GM12878 (cell line): ENCODE measurements around the gene DNAJC4. TPM values are rescaled to one million over a fixed set of nuclear protein-coding genes. Genes with fewer than 3 reads are reported as not detected.

ENCODE experiments used
- EP300 ChIP-seq, 2 experiments: fragments of 150-350 bp in 1 of 2; IDR thresholded peaks; 2 replicates each; pipeline ENCODE4 v1.6.1; 2011 to 2012; ENCODE audit warnings: low read depth in 2 of 2, low read length in 2 of 2, borderline replicate concordance in 1 of 2, improper control_type of control experiment in 1 of 2, inconsistent platforms in 1 of 2; ENCODE audit not compliant: control insufficient read depth in 1 of 2
- ETV6 ChIP-seq, 2 experiments: fragments of 450-650 bp in 1 of 2; IDR thresholded peaks in 1 of 2; conservative IDR thresholded peaks in 1 of 2; 2 replicates each; pipeline ENCODE4 v1.6.1; 2014; ENCODE audit warnings: antibody characterized with exemption in 1 of 2, borderline replicate concordance in 1 of 2, low read depth in 1 of 2, mild to moderate bottlenecking in 1 of 2, moderate library complexity in 1 of 2
- EZH2 ChIP-seq: IDR thresholded peaks from 2 replicates; pipeline ENCODE4 v1.6.1; 2012; ENCODE audit warnings: low read depth, mild to moderate bottlenecking, control low read depth, inconsistent platforms, low read length, borderline replicate concordance; ENCODE audit not compliant: control insufficient read depth
- IKZF1 ChIP-seq: fragments of 450-650 bp; conservative IDR thresholded peaks from 2 replicates; pipeline ENCODE4 v1.6.1; 2017; ENCODE audit warnings: antibody characterized with exemption, mild to moderate bottlenecking
- PAX5 ChIP-seq: IDR thresholded peaks from 2 replicates; pipeline ENCODE4 v1.6.1; 2011; ENCODE audit warnings: low read depth, low read length, borderline replicate concordance
- SREBF1 ChIP-seq: IDR thresholded peaks from 2 replicates; pipeline ENCODE4 v1.6.1; 2012; ENCODE audit warnings: mild to moderate bottlenecking, low read length
- SUZ12 ChIP-seq: fragments of 200-600 bp; sonication (generic); IDR thresholded peaks from one replicate; pipeline ENCODE4 v1.6.1; 2018; ENCODE audit warnings: antibody characterized with exemption, mild to moderate bottlenecking; ENCODE audit not compliant: unreplicated experiment
- TARDBP ChIP-seq: IDR thresholded peaks from 2 replicates; pipeline ENCODE4 v1.6.1; 2016; ENCODE audit warnings: borderline replicate concordance
- polyA plus RNA-seq, 11 experiments: library from polyadenylated mRNA; depleted of rRNA in 4 of 11; unstranded in 6 of 11; stranded (reverse) in 5 of 11; fragments of >200 nt; fragmentation: Nextera tagmentation in 4 of 11; fragmentation: Illumina TruSeq in 1 of 11; extraction: Ambion mirVana in 4 of 11; extraction: Trizol in 1 of 11; gene quantifications; 1 replicate in 1 of 11; 2 replicates in 10 of 11; pipeline versions ENCODE4 v1.2.1 to v1.2.3, GENCODE V29; 2011 to 2016; ENCODE audit warnings: inconsistent platforms in 2 of 11, missing spikeins in 2 of 11, low read depth in 1 of 11
- total RNA-seq, 4 experiments: library from RNA; depleted of rRNA in 3 of 4; stranded (reverse); fragments of >200 nt in 3 of 4; fragmentation: Illumina TruSeq in 1 of 4; extraction: Trizol in 1 of 4; gene quantifications; 2 replicates each; pipeline versions ENCODE4 v1.2.1 to v1.2.3, GENCODE V29; 2013 to 2021
- TF ChIP-seq, protein P1 (sequence below): IDR thresholded peaks from 2 replicates; pipeline ENCODE4 v1.6.1; 2011; ENCODE audit warnings: mild to moderate bottlenecking, low read depth, low read length, moderate library complexity; ENCODE audit not compliant: insufficient replicate concordance
- TF ChIP-seq, protein P2 (sequence below): fragments of 450-650 bp; IDR thresholded peaks from 2 replicates; pipeline ENCODE4 v1.6.1; 2017; ENCODE audit warnings: mild to moderate bottlenecking, moderate library complexity
- TF ChIP-seq, protein P3 (sequence below): fragments of 450-650 bp; IDR thresholded peaks from 2 replicates; pipeline ENCODE4 v1.6.1; 2017; ENCODE audit warnings: mild to moderate bottlenecking, low read depth, inconsistent platforms; ENCODE audit not compliant: poor library complexity, severe bottlenecking
- TF ChIP-seq, protein P4 (sequence below): IDR thresholded peaks from 2 replicates; pipeline ENCODE4 v1.6.1; 2012; ENCODE audit warnings: low read length, inconsistent platforms
- TF ChIP-seq, protein P5 (sequence below), 3 experiments: IDR thresholded peaks in 2 of 3; conservative IDR thresholded peaks in 1 of 3; 2 replicates each; pipeline ENCODE4 v1.5.1; 2011; ENCODE audit warnings: low read depth in 3 of 3, low read length in 3 of 3, mild to moderate bottlenecking in 3 of 3, control low read depth in 2 of 3, moderate library complexity in 2 of 3, inconsistent platforms in 1 of 3, mixed read lengths in 1 of 3; ENCODE audit not compliant: control insufficient read depth in 2 of 3, insufficient read depth in 1 of 3; ENCODE audit errors: extremely low read depth in 1 of 3

DNAJC4 gene
- total and polyA plus RNA-seq, 10 of the 15 experiments (the other 5 are each of a cell fraction or from before 2014, with no cell fraction given) = 3.7 to 64.9 (median 30.1) TPM

DNA sequence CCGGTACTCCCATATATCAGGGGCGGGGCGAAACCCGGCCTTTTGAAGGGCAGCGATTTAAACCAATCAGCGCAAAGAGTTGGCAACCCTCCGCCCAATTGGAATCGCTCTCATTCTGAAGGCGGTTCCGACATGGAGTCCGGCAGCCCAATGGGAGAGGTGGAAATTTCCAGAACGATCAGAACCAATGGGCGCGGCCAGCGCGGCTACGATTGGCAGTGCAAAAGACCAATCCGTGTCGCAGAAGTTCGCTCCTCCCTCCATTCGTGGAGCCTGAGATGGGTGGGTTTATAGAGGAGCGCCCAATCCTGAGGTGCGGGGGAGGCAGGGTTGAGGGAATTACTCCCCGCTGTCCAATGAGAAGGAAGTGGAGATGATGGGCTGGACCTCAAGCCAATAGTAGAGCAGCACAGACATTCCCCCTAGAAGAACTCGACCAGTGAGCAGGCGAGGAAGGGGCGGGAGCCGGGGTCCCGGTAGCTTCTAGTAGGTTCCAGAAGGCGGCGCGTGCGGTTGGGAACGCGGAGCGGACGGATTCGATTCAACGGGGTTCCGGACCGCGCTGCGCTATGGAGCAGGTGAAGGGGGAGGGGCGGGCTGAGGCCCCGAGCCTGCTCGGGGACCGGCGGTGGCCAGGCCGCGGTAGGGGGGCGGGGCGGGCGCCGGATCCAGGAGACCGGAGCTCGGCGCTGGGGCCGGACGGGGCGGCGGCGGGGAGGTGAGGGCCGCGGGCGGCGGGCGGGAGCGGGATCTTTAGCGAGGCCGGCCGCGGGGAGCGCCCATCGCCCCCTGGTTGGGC, 44.5 kb upstream of the DNAJC4 start, which contains the start of gene STIP1 (continued):
- TF ChIP-seq EP300 (IDR thresholded peaks at IDR 0.05; ENCODE audit: borderline replicate concordance in 1 of 2, control insufficient read depth in 1 of 2, low read depth in 2 of 2, low read length in 2 of 2) (peak in 1 of 2 experiments; percentile 94; a peak in 1 of 4 replicates), TARDBP (no peak), ETV6 (conservative IDR thresholded peaks at IDR 0.05 in 1 of 2, IDR thresholded peaks at IDR 0.05 in 1 of 2; ENCODE audit: borderline replicate concordance in 1 of 2, low read depth in 1 of 2) (no peak), SREBF1 (no peak; the same call in 1 of the 2 replicates), SUZ12 (no peak), EZH2 (no peak), IKZF1 (no peak; the same call in 1 of the 2 replicates), PAX5 (no peak; the same call in 1 of the 2 replicates)
- TF ChIP-seq, protein P1, sequence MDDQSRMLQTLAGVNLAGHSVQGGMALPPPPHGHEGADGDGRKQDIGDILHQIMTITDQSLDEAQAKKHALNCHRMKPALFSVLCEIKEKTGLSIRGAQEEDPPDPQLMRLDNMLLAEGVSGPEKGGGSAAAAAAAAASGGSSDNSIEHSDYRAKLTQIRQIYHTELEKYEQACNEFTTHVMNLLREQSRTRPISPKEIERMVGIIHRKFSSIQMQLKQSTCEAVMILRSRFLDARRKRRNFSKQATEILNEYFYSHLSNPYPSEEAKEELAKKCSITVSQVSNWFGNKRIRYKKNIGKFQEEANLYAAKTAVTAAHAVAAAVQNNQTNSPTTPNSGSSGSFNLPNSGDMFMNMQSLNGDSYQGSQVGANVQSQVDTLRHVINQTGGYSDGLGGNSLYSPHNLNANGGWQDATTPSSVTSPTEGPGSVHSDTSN = peak; percentile 97
- TF ChIP-seq, protein P2, sequence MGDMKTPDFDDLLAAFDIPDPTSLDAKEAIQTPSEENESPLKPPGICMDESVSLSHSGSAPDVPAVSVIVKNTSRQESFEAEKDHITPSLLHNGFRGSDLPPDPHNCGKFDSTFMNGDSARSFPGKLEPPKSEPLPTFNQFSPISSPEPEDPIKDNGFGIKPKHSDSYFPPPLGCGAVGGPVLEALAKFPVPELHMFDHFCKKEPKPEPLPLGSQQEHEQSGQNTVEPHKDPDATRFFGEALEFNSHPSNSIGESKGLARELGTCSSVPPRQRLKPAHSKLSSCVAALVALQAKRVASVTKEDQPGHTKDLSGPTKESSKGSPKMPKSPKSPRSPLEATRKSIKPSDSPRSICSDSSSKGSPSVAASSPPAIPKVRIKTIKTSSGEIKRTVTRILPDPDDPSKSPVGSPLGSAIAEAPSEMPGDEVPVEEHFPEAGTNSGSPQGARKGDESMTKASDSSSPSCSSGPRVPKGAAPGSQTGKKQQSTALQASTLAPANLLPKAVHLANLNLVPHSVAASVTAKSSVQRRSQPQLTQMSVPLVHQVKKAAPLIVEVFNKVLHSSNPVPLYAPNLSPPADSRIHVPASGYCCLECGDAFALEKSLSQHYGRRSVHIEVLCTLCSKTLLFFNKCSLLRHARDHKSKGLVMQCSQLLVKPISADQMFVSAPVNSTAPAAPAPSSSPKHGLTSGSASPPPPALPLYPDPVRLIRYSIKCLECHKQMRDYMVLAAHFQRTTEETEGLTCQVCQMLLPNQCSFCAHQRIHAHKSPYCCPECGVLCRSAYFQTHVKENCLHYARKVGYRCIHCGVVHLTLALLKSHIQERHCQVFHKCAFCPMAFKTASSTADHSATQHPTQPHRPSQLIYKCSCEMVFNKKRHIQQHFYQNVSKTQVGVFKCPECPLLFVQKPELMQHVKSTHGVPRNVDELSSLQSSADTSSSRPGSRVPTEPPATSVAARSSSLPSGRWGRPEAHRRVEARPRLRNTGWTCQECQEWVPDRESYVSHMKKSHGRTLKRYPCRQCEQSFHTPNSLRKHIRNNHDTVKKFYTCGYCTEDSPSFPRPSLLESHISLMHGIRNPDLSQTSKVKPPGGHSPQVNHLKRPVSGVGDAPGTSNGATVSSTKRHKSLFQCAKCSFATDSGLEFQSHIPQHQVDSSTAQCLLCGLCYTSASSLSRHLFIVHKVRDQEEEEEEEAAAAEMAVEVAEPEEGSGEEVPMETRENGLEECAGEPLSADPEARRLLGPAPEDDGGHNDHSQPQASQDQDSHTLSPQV = no peak
- TF ChIP-seq, protein P3, sequence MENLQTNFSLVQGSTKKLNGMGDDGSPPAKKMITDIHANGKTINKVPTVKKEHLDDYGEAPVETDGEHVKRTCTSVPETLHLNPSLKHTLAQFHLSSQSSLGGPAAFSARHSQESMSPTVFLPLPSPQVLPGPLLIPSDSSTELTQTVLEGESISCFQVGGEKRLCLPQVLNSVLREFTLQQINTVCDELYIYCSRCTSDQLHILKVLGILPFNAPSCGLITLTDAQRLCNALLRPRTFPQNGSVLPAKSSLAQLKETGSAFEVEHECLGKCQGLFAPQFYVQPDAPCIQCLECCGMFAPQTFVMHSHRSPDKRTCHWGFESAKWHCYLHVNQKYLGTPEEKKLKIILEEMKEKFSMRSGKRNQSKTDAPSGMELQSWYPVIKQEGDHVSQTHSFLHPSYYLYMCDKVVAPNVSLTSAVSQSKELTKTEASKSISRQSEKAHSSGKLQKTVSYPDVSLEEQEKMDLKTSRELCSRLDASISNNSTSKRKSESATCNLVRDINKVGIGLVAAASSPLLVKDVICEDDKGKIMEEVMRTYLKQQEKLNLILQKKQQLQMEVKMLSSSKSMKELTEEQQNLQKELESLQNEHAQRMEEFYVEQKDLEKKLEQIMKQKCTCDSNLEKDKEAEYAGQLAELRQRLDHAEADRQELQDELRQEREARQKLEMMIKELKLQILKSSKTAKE = peak; percentile 99
- TF ChIP-seq, protein P4, sequence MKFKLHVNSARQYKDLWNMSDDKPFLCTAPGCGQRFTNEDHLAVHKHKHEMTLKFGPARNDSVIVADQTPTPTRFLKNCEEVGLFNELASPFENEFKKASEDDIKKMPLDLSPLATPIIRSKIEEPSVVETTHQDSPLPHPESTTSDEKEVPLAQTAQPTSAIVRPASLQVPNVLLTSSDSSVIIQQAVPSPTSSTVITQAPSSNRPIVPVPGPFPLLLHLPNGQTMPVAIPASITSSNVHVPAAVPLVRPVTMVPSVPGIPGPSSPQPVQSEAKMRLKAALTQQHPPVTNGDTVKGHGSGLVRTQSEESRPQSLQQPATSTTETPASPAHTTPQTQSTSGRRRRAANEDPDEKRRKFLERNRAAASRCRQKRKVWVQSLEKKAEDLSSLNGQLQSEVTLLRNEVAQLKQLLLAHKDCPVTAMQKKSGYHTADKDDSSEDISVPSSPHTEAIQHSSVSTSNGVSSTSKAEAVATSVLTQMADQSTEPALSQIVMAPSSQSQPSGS = no peak
- TF ChIP-seq, protein P5, sequence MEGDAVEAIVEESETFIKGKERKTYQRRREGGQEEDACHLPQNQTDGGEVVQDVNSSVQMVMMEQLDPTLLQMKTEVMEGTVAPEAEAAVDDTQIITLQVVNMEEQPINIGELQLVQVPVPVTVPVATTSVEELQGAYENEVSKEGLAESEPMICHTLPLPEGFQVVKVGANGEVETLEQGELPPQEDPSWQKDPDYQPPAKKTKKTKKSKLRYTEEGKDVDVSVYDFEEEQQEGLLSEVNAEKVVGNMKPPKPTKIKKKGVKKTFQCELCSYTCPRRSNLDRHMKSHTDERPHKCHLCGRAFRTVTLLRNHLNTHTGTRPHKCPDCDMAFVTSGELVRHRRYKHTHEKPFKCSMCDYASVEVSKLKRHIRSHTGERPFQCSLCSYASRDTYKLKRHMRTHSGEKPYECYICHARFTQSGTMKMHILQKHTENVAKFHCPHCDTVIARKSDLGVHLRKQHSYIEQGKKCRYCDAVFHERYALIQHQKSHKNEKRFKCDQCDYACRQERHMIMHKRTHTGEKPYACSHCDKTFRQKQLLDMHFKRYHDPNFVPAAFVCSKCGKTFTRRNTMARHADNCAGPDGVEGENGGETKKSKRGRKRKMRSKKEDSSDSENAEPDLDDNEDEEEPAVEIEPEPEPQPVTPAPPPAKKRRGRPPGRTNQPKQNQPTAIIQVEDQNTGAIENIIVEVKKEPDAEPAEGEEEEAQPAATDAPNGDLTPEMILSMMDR (IDR thresholded peaks at IDR 0.05 in 2 of 3, conservative IDR thresholded peaks at IDR 0.05 in 1 of 3; ENCODE audit: control insufficient read depth in 2 of 3, extremely low read depth in 1 of 3, insufficient read depth in 1 of 3, low read depth in 3 of 3, low read length in 3 of 3) = peak; percentile 37 to 46 (median 40)
